Astrocyte of the cerebellum (primary cell): Measurements from ENCODE around the gene RAB22A.
A peak's percentile ranks its signal among the peaks of the same experiment; 100 is the strongest.

ENCODE experiments used
- DNase-seq: peaks from one replicate; pipeline ENCODE4 v3.0.0-alpha.2; 2011; ENCODE audit warnings: low read depth
- H3K4me3 ChIP-seq: 2 replicates; pipeline ENCODE4 v1.5.1; 2011; ENCODE audit warnings: mild to moderate bottlenecking, low read depth, low read length, moderate library complexity
- CTCF ChIP-seq: IDR thresholded peaks from 2 replicates; pipeline ENCODE4 v1.5.1; 2012; ENCODE audit warnings: low read length, low read depth, moderate library complexity, mild to moderate bottlenecking; ENCODE audit errors: missing control alignments
- in situ Hi-C: cut with HindIII; loops from 2 replicates; pipeline ENCODE4 v1.10.0; 2017; ENCODE audit warnings: low sequenced_read_pairs

Gene RAB22A

DNA sequence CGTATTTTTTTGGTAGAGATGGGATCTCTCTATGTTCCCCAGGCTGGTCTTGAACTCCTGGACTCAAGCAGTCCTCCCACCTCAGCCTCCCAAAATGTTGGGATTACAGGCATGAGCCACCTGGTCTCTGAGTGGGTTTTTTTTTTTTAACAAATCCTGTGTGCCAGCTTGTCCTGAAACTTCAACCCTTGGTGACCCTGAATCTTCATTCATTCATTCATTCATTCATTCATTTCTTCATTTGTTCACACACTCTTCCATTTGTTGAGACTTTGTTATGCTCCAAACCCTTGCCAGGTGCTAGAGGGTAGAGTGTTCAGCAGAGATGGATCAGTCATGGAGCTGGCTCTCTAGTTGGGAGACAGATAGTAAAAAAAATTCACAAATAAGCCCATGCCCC lies 67.5 kb downstream of the RAB22A start:
- TF ChIP-seq CTCF, result no peak
- in situ Hi-C loops, result no loop called here
- DNase-seq, result no peak
- no peak overlapping the region for H3K4me3 ChIP-seq

DNA sequence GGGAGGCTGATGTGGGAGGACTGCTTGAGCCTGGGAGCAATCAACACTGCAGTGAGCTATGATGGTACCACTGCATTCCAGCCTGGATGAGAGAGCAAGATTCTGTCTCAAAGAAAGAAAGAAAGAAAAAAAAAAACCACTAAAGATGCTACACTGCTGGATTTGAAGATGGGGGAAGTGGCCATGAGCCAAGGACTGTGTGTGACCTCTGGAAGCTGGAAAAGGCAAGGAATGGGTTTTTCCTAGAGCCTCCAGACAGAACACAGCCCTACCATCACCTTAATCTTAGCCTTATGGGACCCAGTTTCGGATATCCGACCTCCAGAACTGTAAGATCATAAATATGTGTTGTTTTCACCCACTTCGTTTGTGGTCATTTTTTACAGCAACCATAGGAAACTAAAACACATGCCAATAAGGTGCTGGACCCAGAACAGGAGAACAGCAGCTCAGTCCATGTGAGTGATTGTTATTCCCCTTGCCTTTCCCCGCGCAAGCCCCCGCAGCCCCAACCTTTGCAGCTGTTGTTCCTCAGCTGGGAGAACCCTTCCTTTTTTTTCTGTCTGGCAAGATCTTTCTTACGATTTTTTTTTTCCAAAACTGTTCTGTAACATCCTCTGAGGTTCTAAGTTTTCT lies 68.4 kb downstream of the RAB22A start:
- no peak for DNase-seq
- in situ Hi-C loops, result no loop called here
- H3K4me3 ChIP-seq, result no peak overlapping the region
- TF ChIP-seq CTCF, result no peak

- peak; percentile 31 for TF ChIP-seq CTCF
- no peak overlapping the region for H3K4me3 ChIP-seq
- no peak for DNase-seq
- in situ Hi-C loops, result no loop called here
These were observed 69.2 kb downstream of the RAB22A start for GRCh38 chr20:58378704-58379103.

DNA sequence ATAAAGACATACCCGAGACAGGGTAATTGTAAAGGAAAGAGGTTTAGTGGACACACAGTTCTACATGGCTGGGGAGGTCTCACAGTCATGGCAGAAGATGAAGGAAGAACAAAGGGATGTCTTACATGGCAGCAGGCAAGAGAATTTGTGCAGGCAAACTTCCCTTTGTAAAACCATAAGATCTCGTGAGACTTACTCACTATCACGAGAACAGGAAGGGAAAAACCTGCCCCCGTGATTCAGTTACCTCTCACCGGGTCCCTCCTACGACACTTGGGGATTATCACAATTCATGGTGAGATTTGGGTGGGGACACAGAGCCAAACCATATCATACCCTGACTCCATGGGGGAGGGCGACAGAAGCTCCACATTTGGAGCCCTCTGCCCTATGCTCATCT lies 72.1 kb downstream of the RAB22A start:
- no peak for TF ChIP-seq CTCF
- in situ Hi-C loops, result no loop called here
- no peak for DNase-seq
- H3K4me3 ChIP-seq, result no peak overlapping the region

GRCh38 chr20:58382096-58382495 lies 72.6 kb downstream of the RAB22A start:
- no peak for TF ChIP-seq CTCF
- DNase-seq, result no peak
- in situ Hi-C loops, result no loop called here
- H3K4me3 ChIP-seq, result no peak overlapping the region

DNA sequence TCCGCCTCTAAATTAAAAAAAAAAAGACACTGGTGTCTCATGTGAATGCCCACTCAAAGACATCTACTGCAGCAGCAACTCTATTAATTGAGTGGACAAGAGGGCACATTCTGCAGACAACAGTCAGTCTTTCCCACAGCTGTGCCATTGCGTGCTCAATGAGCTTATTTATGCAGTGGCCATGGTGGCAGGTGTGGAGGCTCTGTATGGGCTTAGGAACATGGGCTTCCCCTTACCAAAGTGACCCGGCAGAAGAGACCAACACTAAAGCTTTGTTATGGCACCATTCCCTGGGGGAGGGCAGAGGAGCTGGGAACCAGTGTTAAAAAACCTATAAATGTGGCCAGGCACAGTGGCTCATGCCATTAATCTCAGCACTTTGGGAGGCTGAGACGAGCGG lies 75.3 kb downstream of the RAB22A start:
- DNase-seq, result no peak
- in situ Hi-C loops, result no loop called here
- no peak for TF ChIP-seq CTCF
- no peak overlapping the region for H3K4me3 ChIP-seq
